WTC11 (cell line): ENCODE results near the gene PLEKHH1. TPM values are rescaled to one million over a fixed set of nuclear protein-coding genes. Genes with fewer than 3 reads are reported as not detected.
A peak's percentile ranks its signal among the peaks of the same experiment; 100 is the strongest.

ENCODE experiments used
- CREM ChIP-seq: sonication (generic); formaldehyde crosslinking; IDR thresholded peaks from 2 replicates; pipeline ENCODE4 v1.8.1; 2022; ENCODE audit warnings: mild to moderate bottlenecking, missing genetic modification reagents, moderate library complexity
- GABPB1 ChIP-seq: sonication (generic); formaldehyde crosslinking; IDR thresholded peaks from 2 replicates; pipeline ENCODE4 v1.8.1; 2023; ENCODE audit warnings: mild to moderate bottlenecking, missing genetic modification reagents
- MYBL2 ChIP-seq: sonication (generic); formaldehyde crosslinking; IDR thresholded peaks from 2 replicates; pipeline ENCODE4 v1.8.1; 2023; ENCODE audit warnings: mild to moderate bottlenecking, moderate library complexity, missing genetic modification reagents
- NR1H2 ChIP-seq: sonication (generic); formaldehyde crosslinking; IDR thresholded peaks from 2 replicates; pipeline ENCODE4 v1.9.0; 2021; ENCODE audit warnings: mild to moderate bottlenecking, moderate library complexity, missing genetic modification reagents
- TEAD1 ChIP-seq: sonication (generic); formaldehyde crosslinking; IDR thresholded peaks from 2 replicates; pipeline ENCODE4 v1.8.0; 2022; ENCODE audit warnings: mild to moderate bottlenecking, missing genetic modification reagents
- ZNF138 ChIP-seq: sonication (generic); formaldehyde crosslinking; conservative IDR thresholded peaks from 2 replicates; pipeline ENCODE4 v1.8.1; 2022; ENCODE audit warnings: mild to moderate bottlenecking, moderate library complexity, missing genetic modification reagents
- ZNF423 ChIP-seq: fragments of 250-450 bp; sonication (Bioruptor Pico); IDR thresholded peaks from 2 replicates; pipeline ENCODE4 v2.1.2; 2022; ENCODE audit warnings: mild to moderate bottlenecking, moderate library complexity
- total RNA-seq: library from RNA; stranded (reverse); gene quantifications from 3 replicates; pipeline ENCODE4 v1.2.3, GENCODE V29; 2021
- TF ChIP-seq, protein P1 (sequence below): sonication (generic); formaldehyde crosslinking; IDR thresholded peaks from 2 replicates; pipeline ENCODE4 v1.8.1; 2023; ENCODE audit warnings: mild to moderate bottlenecking, missing genetic modification reagents, borderline replicate concordance
- TF ChIP-seq, protein P2 (sequence below): fragments of 250-450 bp; sonication (Bioruptor Pico); IDR thresholded peaks from 2 replicates; pipeline ENCODE4 v2.1.2; 2022; ENCODE audit warnings: mild to moderate bottlenecking, moderate library complexity
- TF ChIP-seq, protein P3 (sequence below): fragments of 250-450 bp; sonication (Bioruptor Pico); IDR thresholded peaks from 2 replicates; pipeline ENCODE4 v1.8.0; 2021; ENCODE audit warnings: mild to moderate bottlenecking
- TF ChIP-seq, protein P4 (sequence below): fragments of 250-450 bp; sonication (Bioruptor Pico); conservative IDR thresholded peaks from 2 replicates; pipeline ENCODE4 v1.9.0; 2021; ENCODE audit warnings: mild to moderate bottlenecking
- TF ChIP-seq, protein P5 (sequence below): sonication (generic); formaldehyde crosslinking; IDR thresholded peaks from 2 replicates; pipeline ENCODE4 v1.8.0; 2023; ENCODE audit warnings: mild to moderate bottlenecking, missing genetic modification reagents
- TF ChIP-seq, protein P6 (sequence below): sonication (generic); formaldehyde crosslinking; IDR thresholded peaks from 2 replicates; pipeline ENCODE4 v1.8.0; 2022; ENCODE audit warnings: mild to moderate bottlenecking, missing genetic modification reagents
- TF ChIP-seq, protein P7 (sequence below): sonication (generic); formaldehyde crosslinking; IDR thresholded peaks from 2 replicates; pipeline ENCODE4 v1.8.0; 2023; ENCODE audit warnings: missing genetic modification reagents
- TF ChIP-seq, protein P8 (sequence below): fragments of 250-450 bp; sonication (Bioruptor Pico); IDR thresholded peaks from 2 replicates; pipeline ENCODE4 v1.9.0; 2021; ENCODE audit warnings: mild to moderate bottlenecking
- TF ChIP-seq, protein P9 (sequence below): sonication (generic); formaldehyde crosslinking; IDR thresholded peaks from 2 replicates; pipeline ENCODE4 v1.8.0; 2023; ENCODE audit warnings: missing genetic modification reagents, mild to moderate bottlenecking, borderline replicate concordance
- TF ChIP-seq, protein P10 (sequence below): sonication (generic); formaldehyde crosslinking; IDR thresholded peaks from 2 replicates; pipeline ENCODE4 v1.8.1; 2023; ENCODE audit warnings: mild to moderate bottlenecking, moderate library complexity, missing genetic modification reagents

The PLEKHH1 gene
- total RNA-seq, 1 experiment from 2014 or later, result 48.3 TPM

DNA sequence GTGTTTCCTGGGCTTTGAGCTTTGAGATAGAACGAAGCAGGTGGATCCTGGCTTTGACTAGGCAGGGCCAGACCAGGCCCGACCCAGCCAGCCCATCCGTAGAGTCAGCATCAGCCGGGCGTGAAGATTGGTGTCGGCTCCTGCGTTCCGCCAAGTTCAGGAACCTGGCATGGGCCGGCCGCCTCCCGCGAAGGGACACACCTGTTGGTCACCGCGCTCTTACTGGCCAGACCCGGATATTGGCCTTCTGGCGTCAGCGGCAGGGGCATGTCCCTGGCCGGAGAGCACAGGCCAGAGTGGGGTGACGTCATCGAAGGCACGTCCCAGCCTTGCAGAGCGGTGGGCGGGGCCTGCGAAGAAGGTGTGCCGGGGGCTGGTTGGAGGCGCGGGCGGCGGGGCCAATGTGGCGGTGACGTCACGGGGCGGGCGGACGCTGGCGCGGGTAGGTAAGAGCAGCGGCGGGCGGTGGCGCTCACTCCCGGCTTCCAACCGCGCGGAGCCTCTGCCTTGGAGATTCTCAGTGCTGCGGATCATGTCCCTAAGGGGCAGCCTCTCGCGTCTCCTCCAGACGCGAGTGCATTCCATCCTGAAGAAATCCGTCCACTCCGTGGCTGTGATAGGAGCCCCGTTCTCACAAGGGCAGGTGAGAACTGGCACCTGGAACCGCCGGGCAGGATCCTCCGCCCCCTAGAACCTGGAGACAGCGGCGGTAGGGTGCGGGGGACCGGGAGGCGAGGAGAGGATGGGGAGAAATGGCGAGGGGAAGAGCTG is 86.5 kb downstream of the PLEKHH1 start, which contains the start of gene ARG2 (continued):
- TF ChIP-seq ZNF138 (no peak), GABPB1 (CRISPR knock-in tag) (peak; percentile 81), ZNF423 (CRISPR knock-in tag) (no peak), MYBL2 (no peak), TEAD1 (CRISPR knock-in tag) (0 out of 2 replicates have a peak, but pooled peaks have one; percentile 12), NR1H2 (CRISPR knock-in tag) (no peak), CREM (peak; percentile 94)
- TF ChIP-seq, protein P1, sequence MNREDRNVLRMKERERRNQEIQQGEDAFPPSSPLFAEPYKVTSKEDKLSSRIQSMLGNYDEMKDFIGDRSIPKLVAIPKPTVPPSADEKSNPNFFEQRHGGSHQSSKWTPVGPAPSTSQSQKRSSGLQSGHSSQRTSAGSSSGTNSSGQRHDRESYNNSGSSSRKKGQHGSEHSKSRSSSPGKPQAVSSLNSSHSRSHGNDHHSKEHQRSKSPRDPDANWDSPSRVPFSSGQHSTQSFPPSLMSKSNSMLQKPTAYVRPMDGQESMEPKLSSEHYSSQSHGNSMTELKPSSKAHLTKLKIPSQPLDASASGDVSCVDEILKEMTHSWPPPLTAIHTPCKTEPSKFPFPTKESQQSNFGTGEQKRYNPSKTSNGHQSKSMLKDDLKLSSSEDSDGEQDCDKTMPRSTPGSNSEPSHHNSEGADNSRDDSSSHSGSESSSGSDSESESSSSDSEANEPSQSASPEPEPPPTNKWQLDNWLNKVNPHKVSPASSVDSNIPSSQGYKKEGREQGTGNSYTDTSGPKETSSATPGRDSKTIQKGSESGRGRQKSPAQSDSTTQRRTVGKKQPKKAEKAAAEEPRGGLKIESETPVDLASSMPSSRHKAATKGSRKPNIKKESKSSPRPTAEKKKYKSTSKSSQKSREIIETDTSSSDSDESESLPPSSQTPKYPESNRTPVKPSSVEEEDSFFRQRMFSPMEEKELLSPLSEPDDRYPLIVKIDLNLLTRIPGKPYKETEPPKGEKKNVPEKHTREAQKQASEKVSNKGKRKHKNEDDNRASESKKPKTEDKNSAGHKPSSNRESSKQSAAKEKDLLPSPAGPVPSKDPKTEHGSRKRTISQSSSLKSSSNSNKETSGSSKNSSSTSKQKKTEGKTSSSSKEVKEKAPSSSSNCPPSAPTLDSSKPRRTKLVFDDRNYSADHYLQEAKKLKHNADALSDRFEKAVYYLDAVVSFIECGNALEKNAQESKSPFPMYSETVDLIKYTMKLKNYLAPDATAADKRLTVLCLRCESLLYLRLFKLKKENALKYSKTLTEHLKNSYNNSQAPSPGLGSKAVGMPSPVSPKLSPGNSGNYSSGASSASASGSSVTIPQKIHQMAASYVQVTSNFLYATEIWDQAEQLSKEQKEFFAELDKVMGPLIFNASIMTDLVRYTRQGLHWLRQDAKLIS, result no peak
- TF ChIP-seq, protein P2, sequence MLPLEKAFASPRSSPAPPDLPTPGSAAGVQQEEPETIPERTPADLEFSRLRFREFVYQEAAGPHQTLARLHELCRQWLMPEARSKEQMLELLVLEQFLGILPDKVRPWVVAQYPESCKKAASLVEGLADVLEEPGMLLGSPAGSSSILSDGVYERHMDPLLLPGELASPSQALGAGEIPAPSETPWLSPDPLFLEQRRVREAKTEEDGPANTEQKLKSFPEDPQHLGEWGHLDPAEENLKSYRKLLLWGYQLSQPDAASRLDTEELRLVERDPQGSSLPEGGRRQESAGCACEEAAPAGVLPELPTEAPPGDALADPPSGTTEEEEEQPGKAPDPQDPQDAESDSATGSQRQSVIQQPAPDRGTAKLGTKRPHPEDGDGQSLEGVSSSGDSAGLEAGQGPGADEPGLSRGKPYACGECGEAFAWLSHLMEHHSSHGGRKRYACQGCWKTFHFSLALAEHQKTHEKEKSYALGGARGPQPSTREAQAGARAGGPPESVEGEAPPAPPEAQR, result no peak
- TF ChIP-seq, protein P3, sequence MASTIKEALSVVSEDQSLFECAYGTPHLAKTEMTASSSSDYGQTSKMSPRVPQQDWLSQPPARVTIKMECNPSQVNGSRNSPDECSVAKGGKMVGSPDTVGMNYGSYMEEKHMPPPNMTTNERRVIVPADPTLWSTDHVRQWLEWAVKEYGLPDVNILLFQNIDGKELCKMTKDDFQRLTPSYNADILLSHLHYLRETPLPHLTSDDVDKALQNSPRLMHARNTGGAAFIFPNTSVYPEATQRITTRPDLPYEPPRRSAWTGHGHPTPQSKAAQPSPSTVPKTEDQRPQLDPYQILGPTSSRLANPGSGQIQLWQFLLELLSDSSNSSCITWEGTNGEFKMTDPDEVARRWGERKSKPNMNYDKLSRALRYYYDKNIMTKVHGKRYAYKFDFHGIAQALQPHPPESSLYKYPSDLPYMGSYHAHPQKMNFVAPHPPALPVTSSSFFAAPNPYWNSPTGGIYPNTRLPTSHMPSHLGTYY, result no peak
- TF ChIP-seq, protein P4, sequence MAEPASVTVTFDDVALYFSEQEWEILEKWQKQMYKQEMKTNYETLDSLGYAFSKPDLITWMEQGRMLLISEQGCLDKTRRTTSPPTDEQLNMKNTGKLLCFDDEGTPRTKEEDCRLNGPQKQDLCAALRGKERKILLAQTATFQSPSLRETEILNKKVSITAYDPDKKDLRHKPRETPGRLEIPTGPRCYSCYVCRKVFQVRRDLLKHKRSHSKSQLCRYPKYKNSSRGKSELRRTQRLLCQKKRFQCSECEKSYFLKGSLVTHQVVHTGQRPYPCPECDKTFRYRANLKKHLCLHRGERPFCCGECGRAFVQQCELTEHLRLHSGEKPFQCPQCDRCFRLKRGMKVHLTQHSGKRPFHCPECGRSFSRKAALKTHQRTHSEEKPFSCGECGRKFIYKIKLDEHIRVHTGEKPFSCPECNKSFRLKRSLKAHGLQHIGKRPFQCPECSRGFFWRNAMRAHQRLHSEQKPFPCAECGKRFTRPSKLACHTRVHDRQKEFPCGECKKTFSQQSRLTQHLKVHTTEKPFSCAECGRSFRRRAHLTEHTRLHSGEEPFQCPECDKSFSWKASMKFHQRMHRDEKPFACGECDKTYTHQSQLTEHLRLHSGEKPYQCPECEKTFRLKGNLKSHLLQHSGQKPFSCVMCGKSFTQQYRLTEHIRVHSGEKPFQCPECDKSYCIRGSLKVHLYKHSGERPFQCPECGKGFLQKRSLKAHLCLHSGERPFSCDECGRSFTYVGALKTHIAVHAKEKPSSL, result no peak
- TF ChIP-seq, protein P5, sequence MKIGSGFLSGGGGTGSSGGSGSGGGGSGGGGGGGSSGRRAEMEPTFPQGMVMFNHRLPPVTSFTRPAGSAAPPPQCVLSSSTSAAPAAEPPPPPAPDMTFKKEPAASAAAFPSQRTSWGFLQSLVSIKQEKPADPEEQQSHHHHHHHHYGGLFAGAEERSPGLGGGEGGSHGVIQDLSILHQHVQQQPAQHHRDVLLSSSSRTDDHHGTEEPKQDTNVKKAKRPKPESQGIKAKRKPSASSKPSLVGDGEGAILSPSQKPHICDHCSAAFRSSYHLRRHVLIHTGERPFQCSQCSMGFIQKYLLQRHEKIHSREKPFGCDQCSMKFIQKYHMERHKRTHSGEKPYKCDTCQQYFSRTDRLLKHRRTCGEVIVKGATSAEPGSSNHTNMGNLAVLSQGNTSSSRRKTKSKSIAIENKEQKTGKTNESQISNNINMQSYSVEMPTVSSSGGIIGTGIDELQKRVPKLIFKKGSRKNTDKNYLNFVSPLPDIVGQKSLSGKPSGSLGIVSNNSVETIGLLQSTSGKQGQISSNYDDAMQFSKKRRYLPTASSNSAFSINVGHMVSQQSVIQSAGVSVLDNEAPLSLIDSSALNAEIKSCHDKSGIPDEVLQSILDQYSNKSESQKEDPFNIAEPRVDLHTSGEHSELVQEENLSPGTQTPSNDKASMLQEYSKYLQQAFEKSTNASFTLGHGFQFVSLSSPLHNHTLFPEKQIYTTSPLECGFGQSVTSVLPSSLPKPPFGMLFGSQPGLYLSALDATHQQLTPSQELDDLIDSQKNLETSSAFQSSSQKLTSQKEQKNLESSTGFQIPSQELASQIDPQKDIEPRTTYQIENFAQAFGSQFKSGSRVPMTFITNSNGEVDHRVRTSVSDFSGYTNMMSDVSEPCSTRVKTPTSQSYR (CRISPR knock-in tag), result no peak; the same call in 1 of the 2 replicates
- TF ChIP-seq, protein P6, sequence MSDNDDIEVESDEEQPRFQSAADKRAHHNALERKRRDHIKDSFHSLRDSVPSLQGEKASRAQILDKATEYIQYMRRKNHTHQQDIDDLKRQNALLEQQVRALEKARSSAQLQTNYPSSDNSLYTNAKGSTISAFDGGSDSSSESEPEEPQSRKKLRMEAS (CRISPR knock-in tag), result peak; percentile 77; the same call in 1 of the 2 replicates
- TF ChIP-seq, protein P7, sequence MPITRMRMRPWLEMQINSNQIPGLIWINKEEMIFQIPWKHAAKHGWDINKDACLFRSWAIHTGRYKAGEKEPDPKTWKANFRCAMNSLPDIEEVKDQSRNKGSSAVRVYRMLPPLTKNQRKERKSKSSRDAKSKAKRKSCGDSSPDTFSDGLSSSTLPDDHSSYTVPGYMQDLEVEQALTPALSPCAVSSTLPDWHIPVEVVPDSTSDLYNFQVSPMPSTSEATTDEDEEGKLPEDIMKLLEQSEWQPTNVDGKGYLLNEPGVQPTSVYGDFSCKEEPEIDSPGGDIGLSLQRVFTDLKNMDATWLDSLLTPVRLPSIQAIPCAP (CRISPR knock-in tag), result no peak
- TF ChIP-seq, protein P8, sequence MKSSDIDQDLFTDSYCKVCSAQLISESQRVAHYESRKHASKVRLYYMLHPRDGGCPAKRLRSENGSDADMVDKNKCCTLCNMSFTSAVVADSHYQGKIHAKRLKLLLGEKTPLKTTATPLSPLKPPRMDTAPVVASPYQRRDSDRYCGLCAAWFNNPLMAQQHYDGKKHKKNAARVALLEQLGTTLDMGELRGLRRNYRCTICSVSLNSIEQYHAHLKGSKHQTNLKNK (CRISPR knock-in tag), result no peak
- TF ChIP-seq, protein P9, sequence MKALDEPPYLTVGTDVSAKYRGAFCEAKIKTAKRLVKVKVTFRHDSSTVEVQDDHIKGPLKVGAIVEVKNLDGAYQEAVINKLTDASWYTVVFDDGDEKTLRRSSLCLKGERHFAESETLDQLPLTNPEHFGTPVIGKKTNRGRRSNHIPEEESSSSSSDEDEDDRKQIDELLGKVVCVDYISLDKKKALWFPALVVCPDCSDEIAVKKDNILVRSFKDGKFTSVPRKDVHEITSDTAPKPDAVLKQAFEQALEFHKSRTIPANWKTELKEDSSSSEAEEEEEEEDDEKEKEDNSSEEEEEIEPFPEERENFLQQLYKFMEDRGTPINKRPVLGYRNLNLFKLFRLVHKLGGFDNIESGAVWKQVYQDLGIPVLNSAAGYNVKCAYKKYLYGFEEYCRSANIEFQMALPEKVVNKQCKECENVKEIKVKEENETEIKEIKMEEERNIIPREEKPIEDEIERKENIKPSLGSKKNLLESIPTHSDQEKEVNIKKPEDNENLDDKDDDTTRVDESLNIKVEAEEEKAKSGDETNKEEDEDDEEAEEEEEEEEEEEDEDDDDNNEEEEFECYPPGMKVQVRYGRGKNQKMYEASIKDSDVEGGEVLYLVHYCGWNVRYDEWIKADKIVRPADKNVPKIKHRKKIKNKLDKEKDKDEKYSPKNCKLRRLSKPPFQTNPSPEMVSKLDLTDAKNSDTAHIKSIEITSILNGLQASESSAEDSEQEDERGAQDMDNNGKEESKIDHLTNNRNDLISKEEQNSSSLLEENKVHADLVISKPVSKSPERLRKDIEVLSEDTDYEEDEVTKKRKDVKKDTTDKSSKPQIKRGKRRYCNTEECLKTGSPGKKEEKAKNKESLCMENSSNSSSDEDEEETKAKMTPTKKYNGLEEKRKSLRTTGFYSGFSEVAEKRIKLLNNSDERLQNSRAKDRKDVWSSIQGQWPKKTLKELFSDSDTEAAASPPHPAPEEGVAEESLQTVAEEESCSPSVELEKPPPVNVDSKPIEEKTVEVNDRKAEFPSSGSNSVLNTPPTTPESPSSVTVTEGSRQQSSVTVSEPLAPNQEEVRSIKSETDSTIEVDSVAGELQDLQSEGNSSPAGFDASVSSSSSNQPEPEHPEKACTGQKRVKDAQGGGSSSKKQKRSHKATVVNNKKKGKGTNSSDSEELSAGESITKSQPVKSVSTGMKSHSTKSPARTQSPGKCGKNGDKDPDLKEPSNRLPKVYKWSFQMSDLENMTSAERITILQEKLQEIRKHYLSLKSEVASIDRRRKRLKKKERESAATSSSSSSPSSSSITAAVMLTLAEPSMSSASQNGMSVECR, result peak; percentile 52; the same call in 1 of the 2 replicates
- TF ChIP-seq, protein P10, sequence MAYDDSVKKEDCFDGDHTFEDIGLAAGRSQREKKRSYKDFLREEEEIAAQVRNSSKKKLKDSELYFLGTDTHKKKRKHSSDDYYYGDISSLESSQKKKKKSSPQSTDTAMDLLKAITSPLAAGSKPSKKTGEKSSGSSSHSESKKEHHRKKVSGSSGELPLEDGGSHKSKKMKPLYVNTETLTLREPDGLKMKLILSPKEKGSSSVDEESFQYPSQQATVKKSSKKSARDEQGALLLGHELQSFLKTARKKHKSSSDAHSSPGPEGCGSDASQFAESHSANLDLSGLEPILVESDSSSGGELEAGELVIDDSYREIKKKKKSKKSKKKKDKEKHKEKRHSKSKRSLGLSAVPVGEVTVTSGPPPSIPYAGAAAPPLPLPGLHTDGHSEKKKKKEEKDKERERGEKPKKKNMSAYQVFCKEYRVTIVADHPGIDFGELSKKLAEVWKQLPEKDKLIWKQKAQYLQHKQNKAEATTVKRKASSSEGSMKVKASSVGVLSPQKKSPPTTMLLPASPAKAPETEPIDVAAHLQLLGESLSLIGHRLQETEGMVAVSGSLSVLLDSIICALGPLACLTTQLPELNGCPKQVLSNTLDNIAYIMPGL, result 0 out of 2 replicates have a peak, but pooled peaks have one; percentile 9
